Activated CD8-positive, alpha-beta memory T cell treated with anti-CD3 and anti-CD28 coated beads for 1 hour (primary cell): Measurements from ENCODE around the gene LIN28B.

Experiments
- DNase-seq, 2 donors: peaks; one replicate each; pipeline ENCODE4 v3.0.0-alpha.2; 2020; ENCODE audit warnings: low read depth in 1 of 2; ENCODE audit errors: extremely low read depth in 1 of 2

The LIN28B gene

GRCh38 chr6:105106260-105106659 is 149.4 kb downstream of the LIN28B start:
- no peak for DNase-seq

- no peak for DNase-seq
These were observed 150.3 kb downstream of the LIN28B start for GRCh38 chr6:105107207-105107606.

- no peak for DNase-seq
These were observed 151.8 kb downstream of the LIN28B start for GRCh38 chr6:105108631-105109262.

DNA sequence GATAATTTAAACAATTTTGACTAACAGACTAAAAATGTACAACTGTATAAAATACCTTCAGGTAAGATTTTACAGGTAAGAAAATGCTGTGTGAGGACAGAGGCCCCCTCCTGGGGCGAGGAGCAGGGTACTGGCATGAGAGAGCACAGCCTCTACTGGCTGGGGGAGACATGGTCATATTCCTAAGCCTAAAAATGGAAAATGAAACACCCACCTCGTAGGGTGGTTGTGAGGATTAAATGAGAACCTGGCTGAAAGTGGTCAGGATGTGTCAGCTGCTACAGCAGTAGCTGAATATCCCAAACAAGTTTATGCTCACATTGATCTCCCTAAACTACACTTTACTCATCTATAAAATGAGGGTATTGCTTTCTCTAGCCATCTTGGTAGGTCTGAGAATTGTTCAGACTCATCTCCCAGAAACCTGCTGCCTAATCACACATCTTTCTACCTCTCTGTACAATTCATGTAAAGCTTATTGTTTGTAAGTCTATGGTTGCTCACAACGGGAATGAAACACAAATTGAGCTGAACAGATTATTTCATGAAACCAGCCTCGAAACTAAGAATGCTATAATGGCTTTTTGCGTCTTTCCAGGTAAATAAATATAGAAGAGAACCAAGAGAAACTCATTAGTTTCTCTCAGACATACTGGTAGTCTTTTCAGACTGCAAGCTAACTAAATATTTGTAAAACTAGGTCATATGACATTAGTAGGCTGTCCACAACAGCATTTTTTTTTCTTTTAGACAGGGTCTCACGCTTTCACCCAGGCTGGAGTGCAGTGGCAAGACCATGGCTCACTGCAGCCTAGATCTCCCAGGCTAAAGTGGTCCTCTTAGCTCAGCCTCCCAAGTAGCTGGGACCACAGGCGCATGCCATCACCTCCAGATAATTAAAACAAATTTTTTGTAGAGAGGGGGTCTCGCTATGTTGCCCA is 153.3 kb downstream of the LIN28B start:
- no peak for DNase-seq

DNA sequence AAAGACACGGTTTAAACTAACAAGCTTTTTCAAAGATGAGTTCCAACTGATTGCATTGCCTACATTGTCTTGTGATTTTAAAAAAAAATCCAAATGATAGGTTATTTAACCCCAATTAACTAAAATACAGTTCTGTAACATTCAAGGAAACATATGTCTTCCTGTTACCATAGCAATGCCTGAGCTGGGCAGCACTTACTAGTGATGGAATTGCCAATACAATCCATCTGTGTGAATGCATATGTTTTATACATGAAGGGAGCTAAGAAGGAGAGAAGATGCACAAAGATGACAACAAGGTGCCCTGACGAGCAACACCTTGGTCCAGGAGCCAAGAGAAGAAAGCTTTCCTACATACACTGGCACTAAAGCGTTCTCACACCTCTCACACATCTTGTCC is 154.2 kb downstream of the LIN28B start:
- no peak for DNase-seq

DNA sequence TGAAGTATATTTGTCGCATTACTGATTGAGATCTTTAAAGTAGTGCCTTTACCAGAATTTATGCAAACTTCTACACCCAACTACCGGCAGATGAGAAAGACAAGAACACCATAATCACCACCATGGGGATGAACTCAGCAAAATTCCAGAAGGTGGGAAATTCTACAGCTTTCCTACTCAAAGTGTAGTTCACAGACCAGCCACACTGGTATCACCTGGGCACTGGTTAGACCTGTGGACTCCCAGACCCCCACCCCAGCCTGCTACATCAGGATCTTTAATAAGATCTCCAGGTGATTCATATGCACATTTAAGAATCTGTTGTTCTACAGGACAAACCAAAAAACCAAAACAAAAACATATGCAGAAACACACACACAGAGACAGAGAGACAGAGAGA is 155.0 kb downstream of the LIN28B start:
- no peak for DNase-seq

DNA sequence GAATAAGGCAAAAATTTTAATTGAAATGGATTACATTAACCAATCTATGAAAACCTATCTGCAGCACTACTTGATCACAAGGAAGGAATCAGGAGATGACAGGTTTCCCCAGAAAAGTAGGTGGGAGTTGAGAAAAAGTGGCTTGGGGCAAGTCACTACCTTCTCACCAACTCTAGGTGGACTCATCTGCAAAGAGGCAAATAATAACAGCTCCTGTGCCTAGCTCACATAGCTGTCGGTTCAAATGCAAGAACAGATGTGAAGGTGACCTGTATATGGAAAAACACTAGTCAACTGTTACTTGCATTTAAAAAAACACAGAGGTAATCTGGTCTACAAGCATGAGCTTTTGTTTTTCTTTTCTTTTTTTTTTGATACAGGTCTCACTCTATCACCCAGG is 155.7 kb downstream of the LIN28B start:
- no peak for DNase-seq

GRCh38 chr6:105113422-105113821 is 156.5 kb downstream of the LIN28B start:
- no peak for DNase-seq

GRCh38 chr6:105116150-105116549 is 159.2 kb downstream of the LIN28B start:
- DNase-seq = no peak

DNA sequence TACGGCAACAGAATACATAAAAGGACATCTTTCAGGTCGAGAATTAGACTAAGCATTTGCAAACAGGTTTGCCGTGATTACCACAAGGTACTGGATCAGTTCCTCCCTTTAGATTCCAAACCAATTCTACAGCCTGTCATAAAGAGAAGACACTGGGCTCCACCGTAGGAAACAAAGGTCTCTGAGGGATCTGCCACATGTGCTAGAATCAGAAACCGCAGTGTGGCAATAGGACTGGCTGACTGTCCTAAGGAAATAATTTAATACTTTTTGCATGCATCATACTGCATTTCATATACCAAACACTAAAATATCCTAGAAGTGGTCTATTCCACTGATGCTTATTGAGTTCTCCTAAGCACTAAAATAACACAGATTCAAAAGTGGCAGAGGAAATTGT is 163.7 kb downstream of the LIN28B start:
- no peak for DNase-seq

DNA sequence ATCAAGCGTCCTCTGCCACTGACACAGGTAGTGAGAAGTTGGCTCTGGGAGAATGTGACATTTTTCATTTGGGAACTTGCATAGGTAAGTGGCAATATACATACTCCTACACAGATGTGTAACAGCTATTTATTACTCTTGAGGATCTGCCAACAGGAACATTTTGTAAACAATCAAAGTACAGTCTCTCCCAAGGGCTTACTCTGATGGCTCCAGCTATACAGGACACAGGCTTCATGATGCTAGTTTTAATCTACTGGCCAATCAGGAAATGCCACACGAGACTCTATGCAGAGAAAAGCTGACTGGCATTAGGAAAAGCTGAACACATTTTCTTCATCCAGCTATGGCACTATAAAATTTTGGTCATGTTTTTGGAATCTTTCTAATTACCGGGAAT is 165.1 kb downstream of the LIN28B start:
- no peak for DNase-seq

DNA sequence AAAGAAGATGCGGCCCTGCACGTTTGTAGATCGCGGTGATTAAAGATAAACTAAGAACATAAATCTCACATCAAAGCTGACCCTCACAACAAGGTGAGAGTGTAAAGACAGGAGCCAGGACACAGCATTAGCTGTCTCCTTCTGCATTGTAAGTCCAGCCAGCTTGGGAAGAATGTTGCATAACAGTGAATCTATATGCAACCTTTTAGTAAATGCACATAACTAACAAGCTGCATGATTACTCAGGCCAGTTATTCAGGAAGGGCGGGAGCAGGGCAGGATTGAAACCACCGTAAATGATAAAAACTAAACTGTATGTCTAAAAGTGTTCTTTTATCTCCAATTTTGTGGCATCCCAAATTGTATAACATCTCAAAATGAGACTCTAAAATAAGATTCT is 165.8 kb downstream of the LIN28B start:
- DNase-seq = no peak
